HG03060 (cell line): ENCODE results near the gene EPB42.

Experiments used
- ATAC-seq: cut with Tn5 transposase; IDR thresholded peaks from one replicate; pipeline ENCODE4 v1.9.1; 2021; ENCODE audit warnings: low read depth, moderate number of reproducible peaks; ENCODE audit not compliant: unreplicated experiment

Gene EPB42

GRCh38 chr15:43220991-43221403, at the start of gene EPB42:
TSS of gene EPB42 (minus strand) at chr15:43221018. CDS start at chr15:43220825, 193 bp downstream.
- no peak for ATAC-seq

- ATAC-seq: no peak
These were observed 49.4 kb upstream of the EPB42 start for GRCh38 chr15:43270113-43270665.

GRCh38 chr15:43268111-43269105, 47.6 kb upstream of the EPB42 start:
- no peak for ATAC-seq

- no peak for ATAC-seq
These were observed 46.6 kb upstream of the EPB42 start for GRCh38 chr15:43267439-43267838.

GRCh38 chr15:43266834-43267233, 46.0 kb upstream of the EPB42 start, which contains the start of gene TGM5:
TSS of gene TGM5 (minus strand) at chr15:43266928. CDS start at chr15:43266849, 79 bp downstream.
- ATAC-seq: no peak

GRCh38 chr15:43266386-43266785, 45.6 kb upstream of the EPB42 start:
- no peak for ATAC-seq

GRCh38 chr15:43260011-43260615, 39.3 kb upstream of the EPB42 start:
- ATAC-seq: no peak

- ATAC-seq: no peak
These were observed 38.0 kb upstream of the EPB42 start for GRCh38 chr15:43258781-43259180.

GRCh38 chr15:43256341-43256740, 35.5 kb upstream of the EPB42 start:
- ATAC-seq: no peak

GRCh38 chr15:43255376-43255775, 34.6 kb upstream of the EPB42 start:
- no peak for ATAC-seq

GRCh38 chr15:43253431-43254403, 32.9 kb upstream of the EPB42 start:
- ATAC-seq: peak; percentile 26

- no peak for ATAC-seq
These were observed 31.0 kb upstream of the EPB42 start for GRCh38 chr15:43251871-43252250.

- no peak for ATAC-seq
These were observed 30.5 kb upstream of the EPB42 start for GRCh38 chr15:43251185-43251870.

GRCh38 chr15:43250785-43251184, 30.0 kb upstream of the EPB42 start:
- no peak for ATAC-seq

GRCh38 chr15:43249699-43250203, 28.9 kb upstream of the EPB42 start:
- no peak for ATAC-seq

- no peak for ATAC-seq
These were observed 28.4 kb upstream of the EPB42 start for GRCh38 chr15:43249236-43249635.

GRCh38 chr15:43246261-43246774, 25.5 kb upstream of the EPB42 start:
- no peak for ATAC-seq

- ATAC-seq: no peak
These were observed 23.3 kb upstream of the EPB42 start for GRCh38 chr15:43244092-43244491.

- no peak for ATAC-seq
These were observed 22.3 kb upstream of the EPB42 start for GRCh38 chr15:43243020-43243645.
